AG10803 (cell line): ENCODE measurements around the gene COL6A3.
A peak's percentile ranks its signal among the peaks of the same experiment; 100 is the strongest.

Source experiments
- DNase-seq: peaks from one replicate; pipeline ENCODE4 v3.0.0; 2010; ENCODE audit warnings: low read depth
- H3K4me3 ChIP-seq: 2 replicates; pipeline ENCODE4 v1.5.1; 2011; ENCODE audit warnings: mild to moderate bottlenecking, low read length, control low read depth
- TF ChIP-seq, protein P1 (sequence below): conservative IDR thresholded peaks from 2 replicates; pipeline ENCODE4 v1.5.1; 2011; ENCODE audit warnings: mild to moderate bottlenecking, low read length, control low read depth, inconsistent platforms

The COL6A3 gene

GRCh38 chr2:237323656-237324055 lies 90.3 kb downstream of the COL6A3 start:
- no peak for DNase-seq
- TF ChIP-seq, protein P1, sequence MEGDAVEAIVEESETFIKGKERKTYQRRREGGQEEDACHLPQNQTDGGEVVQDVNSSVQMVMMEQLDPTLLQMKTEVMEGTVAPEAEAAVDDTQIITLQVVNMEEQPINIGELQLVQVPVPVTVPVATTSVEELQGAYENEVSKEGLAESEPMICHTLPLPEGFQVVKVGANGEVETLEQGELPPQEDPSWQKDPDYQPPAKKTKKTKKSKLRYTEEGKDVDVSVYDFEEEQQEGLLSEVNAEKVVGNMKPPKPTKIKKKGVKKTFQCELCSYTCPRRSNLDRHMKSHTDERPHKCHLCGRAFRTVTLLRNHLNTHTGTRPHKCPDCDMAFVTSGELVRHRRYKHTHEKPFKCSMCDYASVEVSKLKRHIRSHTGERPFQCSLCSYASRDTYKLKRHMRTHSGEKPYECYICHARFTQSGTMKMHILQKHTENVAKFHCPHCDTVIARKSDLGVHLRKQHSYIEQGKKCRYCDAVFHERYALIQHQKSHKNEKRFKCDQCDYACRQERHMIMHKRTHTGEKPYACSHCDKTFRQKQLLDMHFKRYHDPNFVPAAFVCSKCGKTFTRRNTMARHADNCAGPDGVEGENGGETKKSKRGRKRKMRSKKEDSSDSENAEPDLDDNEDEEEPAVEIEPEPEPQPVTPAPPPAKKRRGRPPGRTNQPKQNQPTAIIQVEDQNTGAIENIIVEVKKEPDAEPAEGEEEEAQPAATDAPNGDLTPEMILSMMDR, result 0 out of 2 replicates have a peak, but pooled peaks have one; percentile 5
- H3K4me3 ChIP-seq, result no peak overlapping the region

DNA sequence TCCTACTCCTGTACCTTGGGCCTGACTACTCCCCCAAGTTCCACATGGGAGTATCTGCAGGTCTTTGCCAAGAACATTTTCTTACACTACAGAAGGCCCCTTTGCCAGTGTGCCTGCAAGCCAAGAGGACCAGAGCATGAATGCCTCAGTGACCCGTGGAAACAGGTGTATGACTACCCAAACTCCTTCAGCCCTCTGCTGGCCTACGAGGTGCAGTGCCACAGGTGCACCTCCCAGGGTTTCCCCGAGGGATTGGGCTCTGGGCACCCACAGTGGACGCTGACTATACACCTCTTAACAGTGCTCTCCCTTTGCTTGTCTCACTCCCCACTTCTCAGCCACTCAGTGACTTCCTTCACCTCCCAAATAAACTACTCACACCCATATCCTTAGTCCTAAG lies 91.4 kb downstream of the COL6A3 start:
- TF ChIP-seq, protein P1, result peak; percentile 29; the same call in 1 of the 2 replicates
- DNase-seq, result no peak
- H3K4me3 ChIP-seq, result no peak overlapping the region

DNA sequence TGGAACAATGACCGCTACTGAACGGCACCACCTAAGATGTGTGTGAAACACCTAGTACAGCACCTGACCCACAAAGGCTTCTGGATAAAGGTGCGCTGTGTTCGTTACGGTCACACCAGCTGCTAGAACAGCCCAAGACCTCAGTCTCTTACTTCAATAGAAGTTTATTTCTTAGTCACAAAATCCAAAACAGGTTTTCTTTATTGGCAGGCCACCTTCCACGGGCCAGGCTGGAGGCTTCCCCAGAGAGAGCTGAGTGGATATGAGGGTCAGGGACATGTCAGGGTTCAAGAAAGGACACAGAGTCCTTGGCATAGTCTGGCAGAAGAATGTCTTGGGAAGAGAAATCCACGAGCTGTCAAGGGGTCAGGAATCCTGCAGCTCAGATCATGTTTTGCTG lies 92.2 kb downstream of the COL6A3 start:
- TF ChIP-seq, protein P1, result no peak
- no peak for DNase-seq
- H3K4me3 ChIP-seq, result no peak overlapping the region

DNA sequence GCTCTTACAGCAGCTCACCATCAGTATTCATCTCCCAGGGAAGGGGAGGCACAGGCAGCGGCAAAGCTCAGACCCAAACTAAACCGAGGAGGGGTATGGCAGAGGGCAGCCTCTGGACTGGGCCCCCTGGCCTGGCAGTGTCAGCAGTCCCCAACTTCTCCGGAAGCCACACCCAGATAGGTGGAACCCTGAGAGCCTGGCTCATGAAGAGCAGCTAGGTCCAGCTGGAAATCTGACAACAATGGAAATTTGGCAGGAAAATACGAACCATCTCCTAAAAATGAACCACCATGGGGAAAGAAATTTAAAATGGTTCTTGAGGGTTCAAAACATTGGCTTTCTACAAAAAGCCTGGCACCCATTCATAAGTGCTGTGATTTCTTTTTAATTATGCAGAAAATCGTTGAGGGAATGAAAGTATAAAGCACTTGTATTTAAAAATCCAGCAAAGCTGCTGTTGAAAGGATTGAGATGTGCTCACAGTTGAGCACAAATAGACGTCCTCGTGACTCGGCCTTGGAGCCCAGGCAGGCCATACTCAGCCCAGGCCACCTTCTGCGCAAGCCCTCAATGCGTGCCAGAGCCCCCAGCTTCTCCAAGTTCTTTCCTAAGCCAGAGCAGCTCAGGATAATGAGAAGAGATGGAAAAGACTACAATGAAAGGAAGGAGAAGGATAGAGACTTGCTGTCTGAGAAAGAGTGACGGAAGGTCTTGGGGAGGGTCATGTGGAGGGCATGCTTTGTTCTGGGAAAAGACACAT lies 93.0 kb downstream of the COL6A3 start:
- TF ChIP-seq, protein P1, result no peak
- no peak overlapping the region for H3K4me3 ChIP-seq
- peak; percentile 54 for DNase-seq

DNA sequence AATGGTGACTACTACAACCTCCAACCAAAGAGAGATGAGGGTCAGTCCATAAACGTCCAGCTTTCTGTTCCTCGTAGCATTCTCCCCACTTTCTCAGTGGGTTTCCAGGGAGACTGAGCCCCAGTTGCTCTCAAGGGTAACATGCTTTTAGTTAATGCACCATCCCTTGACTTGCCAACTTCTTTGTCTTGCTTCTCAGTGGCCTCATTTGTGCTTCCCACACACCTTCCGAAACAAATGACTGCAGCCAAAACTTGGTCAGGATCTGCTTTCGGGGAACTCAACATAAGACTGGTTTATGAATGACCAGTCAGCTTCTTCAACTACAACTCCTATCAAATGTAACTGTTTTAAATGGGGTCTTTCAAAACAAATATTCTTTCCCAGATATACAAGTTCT lies 94.1 kb downstream of the COL6A3 start:
- no peak overlapping the region for H3K4me3 ChIP-seq
- no peak for DNase-seq
- TF ChIP-seq, protein P1, result no peak

- no peak overlapping the region for H3K4me3 ChIP-seq
- DNase-seq, result no peak
- TF ChIP-seq, protein P1, result no peak
Measured at GRCh38 chr2:237319086-237319820, 94.7 kb downstream of the COL6A3 start.

GRCh38 chr2:237316339-237316738 lies 97.6 kb downstream of the COL6A3 start:
- TF ChIP-seq, protein P1, result no peak
- no peak for DNase-seq

More at GRCh38 chr2:237316339-237316738, 97.6 kb downstream of the COL6A3 start:
- H3K4me3 ChIP-seq, result no peak overlapping the region
